Astrocyte (in vitro differentiated cells and primary cell): ENCODE data around the gene HSPB7. TPM values are rescaled to one million over a fixed set of nuclear protein-coding genes. Genes with fewer than 3 reads are reported as not detected.
"Not testable (repeated sequence)": the region's sequence is repeated elsewhere in the genome, so short reads cannot be mapped to it uniquely, and the experiment has no call there.

Experiments used
- DNase-seq: peaks from one replicate; pipeline ENCODE4 v3.0.0-alpha.2; 2010; ENCODE audit warnings: low read depth
- FAIRE-seq: peaks from 2 replicates; lab custom pipeline; 2011; peaks lifted over from hg19 to GRCh38; lab: Jason Lieb, UNC
- H2AFZ ChIP-seq: 2 replicates; pipeline ENCODE4 v1.6.0; 2012; ENCODE audit warnings: low read depth, low read length, inconsistent platforms
- H3K27ac ChIP-seq: 2 replicates; pipeline ENCODE4 v1.5.1; 2011; ENCODE audit warnings: low read depth, low read length, inconsistent platforms
- H3K27me3 ChIP-seq: 2 replicates; pipeline ENCODE4 v1.6.0; 2011; ENCODE audit warnings: low read length, inconsistent platforms; ENCODE audit not compliant: insufficient read depth
- H3K36me3 ChIP-seq: 2 replicates; pipeline ENCODE4 v1.5.1; 2011; ENCODE audit warnings: low read length, inconsistent platforms; ENCODE audit not compliant: insufficient read depth
- H3K4me1 ChIP-seq: 2 replicates; pipeline ENCODE4 v1.5.1; 2011; ENCODE audit warnings: low read length, inconsistent platforms; ENCODE audit not compliant: insufficient read depth
- H3K4me2 ChIP-seq: 2 replicates; pipeline ENCODE4 v1.6.0; 2012; ENCODE audit warnings: low read length, inconsistent platforms
- H3K4me3 ChIP-seq: 2 replicates; pipeline ENCODE4 v1.5.1; 2011; ENCODE audit warnings: low read depth, mild to moderate bottlenecking, low read length, inconsistent platforms; ENCODE audit not compliant: insufficient read depth
- H3K79me2 ChIP-seq: 2 replicates; pipeline ENCODE4 v1.6.0; 2012; ENCODE audit warnings: mild to moderate bottlenecking, low read length, inconsistent platforms; ENCODE audit not compliant: insufficient read depth
- H3K9ac ChIP-seq: 2 replicates; pipeline ENCODE4 v1.6.0; 2012; ENCODE audit warnings: mild to moderate bottlenecking, low read length, inconsistent platforms
- H3K9me3 ChIP-seq: 2 replicates; pipeline ENCODE4 v1.5.1; 2012; ENCODE audit warnings: low read depth, mild to moderate bottlenecking, low read length, inconsistent platforms; ENCODE audit not compliant: insufficient read depth
- H4K20me1 ChIP-seq: 2 replicates; pipeline ENCODE4 v1.6.0; 2012; ENCODE audit warnings: low read length, inconsistent platforms; ENCODE audit not compliant: insufficient read depth
- H3K27ac Mint-ChIP-seq: one replicate; pipeline ENCODE4 v1.8.0; 2021; ENCODE audit warnings: mild to moderate bottlenecking, mixed read lengths; ENCODE audit not compliant: unreplicated experiment
- H3K27me3 Mint-ChIP-seq: one replicate; pipeline ENCODE4 v1.8.0; 2021; ENCODE audit warnings: low read depth, mixed read lengths; ENCODE audit not compliant: unreplicated experiment
- H3K36me3 Mint-ChIP-seq: one replicate; pipeline ENCODE4 v1.8.0; 2021; ENCODE audit warnings: low read depth, mixed read lengths; ENCODE audit not compliant: unreplicated experiment
- H3K4me1 Mint-ChIP-seq: one replicate; pipeline ENCODE4 v1.8.0; 2021; ENCODE audit warnings: low read depth, mixed read lengths; ENCODE audit not compliant: unreplicated experiment
- H3K4me3 Mint-ChIP-seq: one replicate; pipeline ENCODE4 v1.8.0; 2021; ENCODE audit warnings: mild to moderate bottlenecking, moderate library complexity, mixed read lengths; ENCODE audit not compliant: unreplicated experiment
- H3K9me3 Mint-ChIP-seq: one replicate; pipeline ENCODE4 v1.8.0; 2021; ENCODE audit warnings: mild to moderate bottlenecking, mixed read lengths; ENCODE audit not compliant: unreplicated experiment
- EZH2 ChIP-seq: IDR thresholded peaks from 2 replicates; pipeline ENCODE4 v1.6.1; 2012; ENCODE audit warnings: mild to moderate bottlenecking, low read length, inconsistent platforms; ENCODE audit not compliant: insufficient read depth
- total RNA-seq: library from RNA; stranded (reverse); gene quantifications from 2 replicates; pipeline ENCODE4 v1.2.1, GENCODE V29; 2021
- TF ChIP-seq, protein P1 (sequence below): IDR thresholded peaks from 2 replicates; pipeline ENCODE4 v1.5.1; 2011; ENCODE audit warnings: low read depth, mild to moderate bottlenecking, inconsistent platforms, low read length, moderate library complexity; ENCODE audit not compliant: insufficient read depth

Gene HSPB7
- total RNA-seq, 1 donor from 2014 or later = 0.45 TPM

DNA sequence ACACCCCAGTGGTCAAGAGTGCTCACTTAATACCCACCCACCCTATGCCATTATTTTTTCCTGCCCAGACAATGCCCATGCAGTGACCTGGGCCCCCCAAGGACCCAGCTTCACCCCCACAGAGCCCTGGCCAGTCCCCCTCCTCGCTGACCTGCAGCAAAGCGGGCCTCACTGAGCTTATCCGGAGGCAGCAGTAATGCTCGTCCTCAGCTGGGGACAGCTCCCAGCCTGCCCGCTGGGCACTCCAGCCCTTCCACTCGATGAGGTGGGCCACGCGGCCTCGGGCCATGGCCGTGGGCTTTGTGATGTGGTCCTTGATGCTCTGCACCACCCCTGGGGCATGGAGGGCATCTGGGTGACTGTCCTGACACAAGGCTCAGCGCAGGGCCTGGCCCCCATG, 18.6 kb upstream of the HSPB7 start:
- H4K20me1 ChIP-seq, H3K9ac ChIP-seq, H3K36me3 Mint-ChIP-seq, H3K36me3 ChIP-seq, H3K27me3 ChIP-seq, H3K9me3 ChIP-seq, H3K4me1 Mint-ChIP-seq, H2AFZ ChIP-seq, H3K4me1 ChIP-seq, FAIRE-seq, H3K79me2 ChIP-seq, H3K9me3 Mint-ChIP-seq, H3K4me2 ChIP-seq, H3K4me3 ChIP-seq, H3K27ac ChIP-seq, H3K27ac Mint-ChIP-seq, DNase-seq, H3K4me3 Mint-ChIP-seq: not testable (repeated sequence)
- H3K27me3 Mint-ChIP-seq = peaks cover 33% of the 10 kb centered on the region

DNA sequence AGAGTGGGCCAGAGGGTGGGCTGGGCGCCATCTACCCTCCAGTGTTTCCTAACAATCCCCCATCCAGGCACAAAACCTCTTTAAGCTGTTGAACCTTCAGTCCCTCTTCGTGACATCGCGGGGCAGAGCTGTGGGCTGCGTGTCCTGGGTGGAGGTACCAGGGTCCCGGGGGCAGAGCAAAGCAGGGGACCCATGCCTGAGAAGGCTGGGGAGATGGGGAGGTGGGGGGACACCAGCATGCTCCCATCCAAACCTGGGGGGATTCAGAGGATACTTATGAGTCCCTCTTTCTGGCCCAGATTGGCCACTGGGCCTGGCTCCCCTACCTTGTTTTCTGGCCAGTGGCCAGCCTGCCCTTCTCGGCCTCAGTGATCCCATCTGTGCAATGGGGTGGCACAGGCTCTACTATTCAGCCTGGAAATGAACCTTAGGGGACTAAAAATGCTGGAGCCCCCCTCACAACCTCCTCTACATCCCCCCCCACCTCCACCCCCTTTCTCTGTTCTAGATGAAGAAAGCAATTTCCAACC, 15.3 kb upstream of the HSPB7 start:
- H4K20me1 ChIP-seq, H3K27ac Mint-ChIP-seq, H3K79me2 ChIP-seq: not testable (repeated sequence)

DNA sequence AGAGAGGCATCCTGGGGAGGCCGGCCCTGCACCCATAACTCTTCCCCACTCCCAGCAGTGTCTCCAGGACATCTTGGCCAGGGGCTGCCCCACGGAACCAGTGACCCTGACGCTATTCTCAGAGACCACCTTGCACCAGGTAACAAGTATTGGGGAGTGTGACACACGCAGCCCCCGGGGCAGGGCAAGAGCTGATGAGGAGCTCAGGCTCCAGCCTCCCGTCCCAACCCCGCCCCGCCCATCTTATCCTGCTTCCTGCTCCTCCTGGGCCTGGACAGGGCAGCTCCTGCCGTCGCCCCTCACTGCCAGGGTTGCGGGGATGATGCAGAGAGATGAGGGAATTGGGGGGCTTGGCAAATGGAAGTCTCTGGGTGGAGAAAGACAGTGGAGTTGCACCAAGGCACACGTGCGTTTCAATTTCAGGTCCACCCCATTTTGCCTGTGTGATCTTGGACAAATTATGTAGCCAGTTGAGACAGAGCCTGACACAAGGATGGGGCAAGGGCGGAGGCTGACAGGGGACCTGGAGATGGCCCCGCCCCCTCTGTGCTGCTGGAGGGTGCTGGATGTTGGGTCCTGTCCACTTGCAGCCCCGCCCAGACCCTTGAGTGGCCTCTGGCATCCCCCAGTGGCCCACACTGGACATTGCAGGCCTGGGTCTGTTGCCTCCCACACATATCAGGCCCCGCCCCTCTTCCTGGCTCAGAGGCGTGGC, 14.7 kb upstream of the HSPB7 start:
- no peaks in the 10 kb centered on the region for H3K27me3 ChIP-seq
- FAIRE-seq (no peak), DNase-seq (peak; percentile 61)
- peaks cover 14% of the 10 kb centered on the region for H3K27me3 Mint-ChIP-seq
- H3K4me1 Mint-ChIP-seq = peaks cover 4% of the 10 kb centered on the region
- H3K36me3 Mint-ChIP-seq = no peaks in the 10 kb centered on the region
- no peak overlapping the region for H3K4me2 ChIP-seq
- no peak overlapping the region for H3K27ac Mint-ChIP-seq
- peak overlapping the region; percentile 26 for H2AFZ ChIP-seq
- no peaks in the 10 kb centered on the region for H3K9me3 ChIP-seq
- H4K20me1 ChIP-seq = no peaks in the 10 kb centered on the region
- H3K4me3 Mint-ChIP-seq = no peak overlapping the region
- no peaks in the 10 kb centered on the region for H3K4me1 ChIP-seq
- no peak overlapping the region for H3K27ac ChIP-seq
- H3K9me3 Mint-ChIP-seq = peaks cover 2% of the 10 kb centered on the region
- H3K79me2 ChIP-seq = no peaks in the 10 kb centered on the region
- no peaks in the 10 kb centered on the region for H3K36me3 ChIP-seq
- no peak for TF ChIP-seq EZH2
- TF ChIP-seq, protein P1, sequence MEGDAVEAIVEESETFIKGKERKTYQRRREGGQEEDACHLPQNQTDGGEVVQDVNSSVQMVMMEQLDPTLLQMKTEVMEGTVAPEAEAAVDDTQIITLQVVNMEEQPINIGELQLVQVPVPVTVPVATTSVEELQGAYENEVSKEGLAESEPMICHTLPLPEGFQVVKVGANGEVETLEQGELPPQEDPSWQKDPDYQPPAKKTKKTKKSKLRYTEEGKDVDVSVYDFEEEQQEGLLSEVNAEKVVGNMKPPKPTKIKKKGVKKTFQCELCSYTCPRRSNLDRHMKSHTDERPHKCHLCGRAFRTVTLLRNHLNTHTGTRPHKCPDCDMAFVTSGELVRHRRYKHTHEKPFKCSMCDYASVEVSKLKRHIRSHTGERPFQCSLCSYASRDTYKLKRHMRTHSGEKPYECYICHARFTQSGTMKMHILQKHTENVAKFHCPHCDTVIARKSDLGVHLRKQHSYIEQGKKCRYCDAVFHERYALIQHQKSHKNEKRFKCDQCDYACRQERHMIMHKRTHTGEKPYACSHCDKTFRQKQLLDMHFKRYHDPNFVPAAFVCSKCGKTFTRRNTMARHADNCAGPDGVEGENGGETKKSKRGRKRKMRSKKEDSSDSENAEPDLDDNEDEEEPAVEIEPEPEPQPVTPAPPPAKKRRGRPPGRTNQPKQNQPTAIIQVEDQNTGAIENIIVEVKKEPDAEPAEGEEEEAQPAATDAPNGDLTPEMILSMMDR = peak; percentile 77
- no peak overlapping the region for H3K9ac ChIP-seq
- no peak overlapping the region for H3K4me3 ChIP-seq

More for the DNA sequence above, 15.3 kb upstream of the HSPB7 start:
- not testable (repeated sequence) for H3K4me1 Mint-ChIP-seq, H3K9me3 ChIP-seq, DNase-seq, FAIRE-seq, H3K9me3 Mint-ChIP-seq, H3K9ac ChIP-seq, H3K27me3 ChIP-seq, H3K36me3 Mint-ChIP-seq, H3K4me2 ChIP-seq, H3K36me3 ChIP-seq, H3K4me1 ChIP-seq, H3K4me3 Mint-ChIP-seq, H3K27ac ChIP-seq, H3K4me3 ChIP-seq
- H3K27me3 Mint-ChIP-seq = peaks cover 13% of the 10 kb centered on the region
- H2AFZ ChIP-seq = peak overlapping the region; percentile 26
